ENCODE results near the gene BBS9.

- TF ChIP-seq POLR2AphosphoS5 (IDR thresholded peaks at IDR 0.05) (no peak), POLR2A (IDR thresholded peaks at IDR 0.05) (no peak)
- TF ChIP-seq, protein P1, sequence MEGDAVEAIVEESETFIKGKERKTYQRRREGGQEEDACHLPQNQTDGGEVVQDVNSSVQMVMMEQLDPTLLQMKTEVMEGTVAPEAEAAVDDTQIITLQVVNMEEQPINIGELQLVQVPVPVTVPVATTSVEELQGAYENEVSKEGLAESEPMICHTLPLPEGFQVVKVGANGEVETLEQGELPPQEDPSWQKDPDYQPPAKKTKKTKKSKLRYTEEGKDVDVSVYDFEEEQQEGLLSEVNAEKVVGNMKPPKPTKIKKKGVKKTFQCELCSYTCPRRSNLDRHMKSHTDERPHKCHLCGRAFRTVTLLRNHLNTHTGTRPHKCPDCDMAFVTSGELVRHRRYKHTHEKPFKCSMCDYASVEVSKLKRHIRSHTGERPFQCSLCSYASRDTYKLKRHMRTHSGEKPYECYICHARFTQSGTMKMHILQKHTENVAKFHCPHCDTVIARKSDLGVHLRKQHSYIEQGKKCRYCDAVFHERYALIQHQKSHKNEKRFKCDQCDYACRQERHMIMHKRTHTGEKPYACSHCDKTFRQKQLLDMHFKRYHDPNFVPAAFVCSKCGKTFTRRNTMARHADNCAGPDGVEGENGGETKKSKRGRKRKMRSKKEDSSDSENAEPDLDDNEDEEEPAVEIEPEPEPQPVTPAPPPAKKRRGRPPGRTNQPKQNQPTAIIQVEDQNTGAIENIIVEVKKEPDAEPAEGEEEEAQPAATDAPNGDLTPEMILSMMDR (IDR thresholded peaks at IDR 0.05), result no peak
These were observed 343.1 kb downstream of the BBS9 start for GRCh38 chr7:33472348-33473025.
